Inflammatory macrophage (primary cell): Measurements from ENCODE around the gene PPIL4.

Experiments used
- DNase-seq, 2 donors: peaks; one replicate each; pipeline ENCODE4 v3.0.0-alpha.2; 2020 to 2022

Gene PPIL4

DNA sequence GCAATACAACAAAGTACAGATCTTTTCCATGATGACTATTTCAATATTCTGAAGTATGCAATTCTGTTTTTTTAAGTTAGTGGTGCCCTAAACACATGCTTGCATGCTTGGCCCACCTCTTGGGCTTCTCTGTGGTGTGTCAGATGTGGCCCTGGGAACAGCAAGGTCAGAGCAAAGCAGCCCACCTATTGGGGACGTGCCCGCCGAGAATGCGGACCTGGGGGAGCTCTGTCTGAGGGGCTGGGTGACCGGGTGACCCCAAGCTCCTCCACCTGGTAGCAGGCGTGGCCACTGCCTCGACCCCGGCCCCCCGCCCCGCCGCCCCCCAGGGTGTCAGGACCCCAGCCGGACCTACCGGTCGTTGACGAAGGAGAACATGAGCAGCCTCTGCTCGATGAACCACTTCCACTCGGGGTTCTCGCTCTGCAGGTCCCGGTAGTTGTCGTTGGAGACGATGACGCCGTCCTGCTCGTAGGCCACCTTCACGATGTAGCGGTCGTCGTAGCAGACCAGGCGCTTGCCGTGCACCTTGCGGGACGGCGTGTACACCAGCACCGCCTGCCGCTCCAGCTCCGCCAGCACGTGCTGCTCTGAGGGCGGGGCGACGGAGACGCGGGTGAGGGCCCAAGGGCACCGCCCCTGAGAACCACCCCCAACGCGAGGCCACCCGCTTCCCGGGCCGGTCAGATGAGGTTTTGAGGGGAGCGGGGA, 89.4 kb downstream of the PPIL4 start:
- no peak for DNase-seq

DNA sequence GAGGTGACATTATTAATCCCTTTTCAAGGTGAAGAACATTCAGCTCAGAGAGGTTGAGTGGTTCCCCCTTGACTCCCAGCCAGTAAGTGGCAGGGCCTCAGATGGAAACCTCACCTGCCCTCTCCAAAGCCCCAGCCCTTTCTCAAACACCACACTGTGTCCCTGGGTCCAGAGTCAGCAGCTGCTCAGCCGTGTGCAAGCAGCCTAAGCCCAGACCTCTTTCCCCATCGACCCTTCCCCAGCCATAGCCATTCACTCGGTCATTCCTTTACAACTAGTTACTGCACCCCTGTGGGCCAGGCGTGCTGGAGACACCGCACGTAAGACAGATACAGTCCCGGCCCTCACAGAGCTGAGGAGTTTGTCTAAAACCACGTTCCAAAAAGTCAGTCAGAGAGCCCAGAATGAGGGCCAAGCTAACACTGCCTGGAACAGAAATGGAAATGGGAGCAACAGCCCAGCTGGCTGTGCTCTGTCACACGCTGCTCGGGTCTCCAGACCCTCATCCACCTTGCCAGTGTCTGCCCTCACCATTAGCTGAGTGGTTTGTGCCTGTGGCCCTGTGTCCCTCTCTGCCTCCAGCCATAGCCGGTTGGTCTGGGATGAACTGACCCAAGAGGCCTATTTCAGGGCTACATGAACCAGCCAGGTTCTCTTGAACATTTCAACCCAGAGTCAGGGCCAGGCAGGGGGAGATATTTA, 90.7 kb downstream of the PPIL4 start:
- no peak for DNase-seq
